Measurements from ENCODE around the gene TNS2.

DNA sequence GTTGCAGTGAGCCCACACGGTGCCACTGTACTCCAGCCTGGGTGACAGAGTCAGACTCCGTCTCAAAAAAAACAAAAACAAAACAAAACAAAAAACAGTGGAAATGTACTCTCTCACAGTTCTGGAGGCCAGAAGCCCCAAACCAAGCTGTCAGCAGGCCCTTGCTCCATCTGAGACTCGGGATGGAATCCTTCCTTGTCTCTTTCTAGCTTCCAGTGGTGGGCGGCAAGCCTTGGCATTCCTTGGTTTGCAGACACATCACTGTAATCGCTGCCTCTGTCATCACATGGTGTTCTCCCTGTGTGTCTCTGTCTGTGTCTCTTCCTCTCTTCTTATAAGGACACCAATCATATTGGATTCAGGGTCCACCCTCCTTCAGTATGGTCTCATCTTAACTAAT is 6.4 kb downstream of the TNS2 start:
- TF ChIP-seq POLR2AphosphoS5 (IDR thresholded peaks at IDR 0.05; ENCODE audit: low read depth, low read length) (no peak), POLR2A (IDR thresholded peaks at IDR 0.05; ENCODE audit: low read depth, low read length) (no peak)

Data from GM12891 (cell line).